ENCODE data around the gene STRA6. TPM values are rescaled to one million over a fixed set of nuclear protein-coding genes. Genes with fewer than 3 reads are reported as not detected.

The STRA6 gene
- polyA plus RNA-seq, 2 of the 4 experiments (the other 2 are of a cell fraction) = 35.0 to 70.2 TPM

- H3K4me3 ChIP-seq = no peak overlapping the region
- peaks cover 6% of the 10 kb centered on the region; the same call in 1 of the 3 replicates for H3K4me1 ChIP-seq
- H3K27ac ChIP-seq = no peak overlapping the region
- TF ChIP-seq ELK1 (IDR thresholded peaks at IDR 0.05; ENCODE audit: low read depth, low read length) (no peak), TP53 (CRISPR knock-in tag; IDR thresholded peaks at IDR 0.05) (no peak), NFE2L2 (conservative IDR thresholded peaks at IDR 0.05; ENCODE audit: low read length) (no peak), NPAS2 (CRISPR knock-in tag; IDR thresholded peaks at IDR 0.05; ENCODE audit: borderline replicate concordance) (no peak), ZFP36 (IDR thresholded peaks at IDR 0.05; ENCODE audit: borderline replicate concordance, partially characterized antibody) (no peak), ZSCAN20 (CRISPR knock-in tag; IDR thresholded peaks at IDR 0.05) (no peak), HOXB5 (CRISPR knock-in tag; IDR thresholded peaks at IDR 0.05) (no peak), HOXA7 (CRISPR knock-in tag; IDR thresholded peaks at IDR 0.05) (no peak)
- H3K4me2 ChIP-seq = no peak overlapping the region
- ATAC-seq (no peak), FAIRE-seq (no peak), DNase-seq (ENCODE audit: low read depth in 1 of 2, low spot score in 1 of 2) (no peak)
- 81% methylated on average over 1 of the region's 1 CpG for WGBS (ENCODE audit: missing lambda C conversion rate)
- ChIA-PET POLR2A (no interaction called here), CTCF (interaction anchor here (1.0 to 1.5 kb wide), 2 partner anchors 16 kb away, joined by 3 read pairs; no protein-coding TSS in a partner anchor)
- no peaks in the 10 kb centered on the region for H3K9me3 ChIP-seq
Observed at GRCh38 chr15:74159773-74160172, 42.8 kb downstream of the STRA6 start.

GRCh38 chr15:74158855-74159650, 43.5 kb downstream of the STRA6 start:
- H3K4me2 ChIP-seq = no peak overlapping the region
- CTCF ChIA-PET = interaction anchor here (1.0 kb wide), 1 partner anchor 17 kb away, joined by 3 read pairs; no protein-coding TSS in a partner anchor
- POLR2A ChIA-PET = no interaction called here
- WGBS (ENCODE audit: missing lambda C conversion rate) = 59% methylated on average over 5 of the region's 5 CpGs
- no peak overlapping the region for H3K4me3 ChIP-seq
- DNase-seq (ENCODE audit: low read depth in 1 of 2, low spot score in 1 of 2) (no peak), ATAC-seq (no peak), FAIRE-seq (no peak)
- peaks cover 6% of the 10 kb centered on the region; the same call in 1 of the 3 replicates for H3K4me1 ChIP-seq
- TF ChIP-seq HEYL (CRISPR knock-in tag; IDR thresholded peaks at IDR 0.05) (no peak), FOSL2 (IDR thresholded peaks at IDR 0.05) (no peak), FOSL2 (CRISPR knock-in tag; IDR thresholded peaks at IDR 0.05) (no peak), GATA3 (IDR thresholded peaks at IDR 0.05; ENCODE audit: borderline replicate concordance) (no peak), KDM1A (IDR thresholded peaks at IDR 0.05; ENCODE audit: low read depth) (no peak), NPAS2 (CRISPR knock-in tag; IDR thresholded peaks at IDR 0.05; ENCODE audit: borderline replicate concordance) (no peak), CBX2 (IDR thresholded peaks at IDR 0.05; ENCODE audit: borderline replicate concordance, low read depth) (no peak), HES2 (IDR thresholded peaks at IDR 0.05) (no peak), HOXB13 (CRISPR knock-in tag; IDR thresholded peaks at IDR 0.05; ENCODE audit: low read depth) (no peak), BCL3 (IDR thresholded peaks at IDR 0.05) (no peak), TP53 (CRISPR knock-in tag; IDR thresholded peaks at IDR 0.05) (no peak), EHF (CRISPR knock-in tag; IDR thresholded peaks at IDR 0.05) (no peak), HOXB5 (CRISPR knock-in tag; IDR thresholded peaks at IDR 0.05) (no peak), MAX (IDR thresholded peaks at IDR 0.05) (no peak), HOXA7 (CRISPR knock-in tag; IDR thresholded peaks at IDR 0.05) (no peak), ZC3H11A (IDR thresholded peaks at IDR 0.05) (no peak), RARB (CRISPR knock-in tag; IDR thresholded peaks at IDR 0.05) (no peak), RFX5 (IDR thresholded peaks at IDR 0.05) (no peak), MAFK (IDR thresholded peaks at IDR 0.05; ENCODE audit: partially characterized antibody) (no peak), NFE2L2 (conservative IDR thresholded peaks at IDR 0.05; ENCODE audit: low read length) (no peak)
- no peak overlapping the region for H3K27ac ChIP-seq
- no peaks in the 10 kb centered on the region for H3K9me3 ChIP-seq
